ENCODE measurements around the gene SLC9B2.

SLC9B2 gene, protein sequence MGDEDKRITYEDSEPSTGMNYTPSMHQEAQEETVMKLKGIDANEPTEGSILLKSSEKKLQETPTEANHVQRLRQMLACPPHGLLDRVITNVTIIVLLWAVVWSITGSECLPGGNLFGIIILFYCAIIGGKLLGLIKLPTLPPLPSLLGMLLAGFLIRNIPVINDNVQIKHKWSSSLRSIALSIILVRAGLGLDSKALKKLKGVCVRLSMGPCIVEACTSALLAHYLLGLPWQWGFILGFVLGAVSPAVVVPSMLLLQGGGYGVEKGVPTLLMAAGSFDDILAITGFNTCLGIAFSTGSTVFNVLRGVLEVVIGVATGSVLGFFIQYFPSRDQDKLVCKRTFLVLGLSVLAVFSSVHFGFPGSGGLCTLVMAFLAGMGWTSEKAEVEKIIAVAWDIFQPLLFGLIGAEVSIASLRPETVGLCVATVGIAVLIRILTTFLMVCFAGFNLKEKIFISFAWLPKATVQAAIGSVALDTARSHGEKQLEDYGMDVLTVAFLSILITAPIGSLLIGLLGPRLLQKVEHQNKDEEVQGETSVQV

DNA sequence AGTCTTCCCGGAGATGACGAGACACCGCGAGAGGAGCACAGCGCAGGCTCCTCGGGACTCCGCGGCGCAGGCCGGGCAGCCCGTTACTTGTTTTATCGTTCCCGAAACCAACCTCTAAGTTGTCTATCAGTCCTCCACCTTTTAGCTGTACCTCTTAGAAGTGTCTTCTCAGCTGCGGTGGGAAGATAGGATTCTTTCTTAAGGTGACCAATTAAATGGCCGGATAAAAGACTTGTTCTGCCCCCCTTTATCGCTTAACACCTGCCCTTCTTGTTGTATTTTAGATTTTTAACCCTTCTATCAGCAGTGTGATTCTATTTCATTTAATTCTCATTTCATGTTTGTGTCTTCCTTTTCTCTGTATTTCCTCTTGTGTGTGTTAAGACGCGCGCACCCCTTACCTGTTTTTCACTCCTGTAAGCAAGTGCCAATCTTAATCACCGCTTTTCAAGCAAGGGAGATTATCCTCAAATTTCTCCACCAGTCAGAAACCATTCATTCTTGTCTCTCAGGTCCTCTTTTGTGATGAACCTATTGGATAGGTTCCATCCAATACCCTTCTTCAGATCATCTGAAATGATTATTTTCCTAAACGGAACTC is at the start of gene SLC9B2:
SLC9B2 (minus strand) TSS at position 15 of the 601 bp plus-strand sequence. CDS start 9,211 bp downstream, outside the sequence.
- DNase-seq (ENCODE audit: low read depth in 1 of 2, low spot score in 1 of 2), result no peak

DNA sequence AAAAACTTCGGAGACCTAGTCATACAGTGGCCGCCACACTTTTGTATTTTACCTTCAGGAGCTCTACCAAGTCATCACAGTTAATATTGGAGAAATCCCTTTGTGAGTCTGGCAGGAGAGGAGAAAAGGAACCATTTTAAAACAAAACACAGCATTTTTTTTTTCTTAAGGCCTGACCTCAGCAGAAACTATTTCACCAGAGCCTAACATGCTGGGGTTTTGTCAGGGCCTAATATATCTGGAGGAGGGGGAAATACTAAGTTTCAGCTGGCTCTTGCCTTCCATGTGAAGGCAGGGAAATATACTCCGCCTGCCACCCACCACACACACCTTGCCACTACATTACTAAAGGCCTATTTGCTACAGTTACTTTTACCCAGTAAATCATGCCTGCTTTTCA is 49.6 kb upstream of the SLC9B2 start:
- DNase-seq (ENCODE audit: low read depth in 1 of 2, low spot score in 1 of 2), result no peak

DNA sequence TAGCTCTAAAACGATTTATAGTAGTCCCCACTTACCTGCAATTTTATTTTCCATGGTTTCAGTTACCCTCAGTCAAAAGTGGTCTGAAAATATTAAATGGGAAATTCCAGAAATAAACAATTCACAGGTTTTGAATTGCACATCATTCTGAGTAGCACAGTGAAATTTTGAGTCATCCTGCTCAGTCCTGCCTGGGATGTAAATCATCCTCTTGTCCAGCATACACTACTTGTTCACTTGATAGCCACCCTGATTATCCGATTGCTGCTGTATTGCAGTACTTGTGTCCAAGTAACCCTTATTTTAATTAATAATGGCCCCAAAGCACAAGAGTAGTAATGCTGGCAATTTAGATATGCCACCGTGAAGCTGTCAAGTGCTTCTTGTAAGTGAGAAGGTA is 46.6 kb upstream of the SLC9B2 start:
- no peak for DNase-seq (ENCODE audit: low read depth in 1 of 2, low spot score in 1 of 2)

DNA sequence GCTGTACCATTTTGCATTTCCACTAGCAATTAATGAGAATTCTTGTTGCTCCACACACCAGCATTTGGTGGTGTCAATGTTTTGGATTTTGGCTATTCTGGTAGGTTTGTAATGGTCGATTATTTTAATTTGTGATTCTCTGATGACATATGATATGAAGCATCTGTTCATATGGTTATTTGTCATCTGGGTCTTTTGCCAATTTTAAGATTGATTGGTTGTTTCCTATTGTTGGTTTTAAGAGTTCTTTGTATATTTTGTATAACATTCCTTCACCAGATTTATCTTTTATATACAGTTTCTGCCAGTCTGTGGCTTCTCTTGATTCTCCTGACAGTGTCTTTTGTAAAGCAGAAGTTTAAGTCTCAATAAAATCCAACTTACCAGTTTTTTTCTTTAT is 41.6 kb upstream of the SLC9B2 start:
- DNase-seq (ENCODE audit: low read depth in 1 of 2, low spot score in 1 of 2), result no peak

DNA sequence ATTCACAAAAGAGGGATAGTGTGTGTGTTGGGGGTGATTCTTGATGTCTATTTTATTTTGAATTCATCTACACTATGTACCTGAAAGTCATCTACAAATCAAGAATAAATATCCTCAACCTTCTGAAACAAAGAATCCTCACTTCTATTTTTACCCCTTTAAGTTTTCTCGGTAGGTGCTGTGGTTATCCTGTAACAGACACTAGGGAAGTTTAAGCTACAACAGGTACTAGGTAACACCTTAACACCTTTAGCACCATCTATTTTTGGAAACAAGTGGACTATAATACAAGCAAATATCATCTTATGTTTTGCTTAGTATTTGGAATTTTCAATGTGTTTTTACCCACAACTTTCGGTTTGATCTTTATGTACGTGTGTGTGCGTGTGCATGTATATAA is 35.0 kb upstream of the SLC9B2 start:
- DNase-seq (ENCODE audit: low read depth in 1 of 2, low spot score in 1 of 2), result no peak

DNA sequence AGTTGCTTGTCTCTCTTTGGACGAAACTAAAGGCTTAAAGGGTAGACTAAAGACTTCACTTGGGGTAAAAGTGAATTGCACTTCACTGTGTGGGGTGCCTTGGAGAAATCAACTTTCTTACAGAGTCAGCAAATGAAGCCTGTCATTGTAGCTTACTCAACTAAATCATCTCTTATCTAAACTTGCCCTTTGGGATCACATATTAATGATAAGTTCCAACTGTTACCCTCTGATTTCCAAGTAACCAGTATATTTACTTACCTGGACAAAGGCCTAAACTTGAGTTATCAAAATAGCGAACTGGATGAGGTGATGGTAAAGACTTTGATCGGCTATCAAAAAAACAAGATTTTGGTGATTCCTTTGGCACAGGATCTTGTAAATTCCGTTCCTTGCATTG is 32.0 kb upstream of the SLC9B2 start:
- DNase-seq (ENCODE audit: low read depth in 1 of 2, low spot score in 1 of 2), result no peak

DNA sequence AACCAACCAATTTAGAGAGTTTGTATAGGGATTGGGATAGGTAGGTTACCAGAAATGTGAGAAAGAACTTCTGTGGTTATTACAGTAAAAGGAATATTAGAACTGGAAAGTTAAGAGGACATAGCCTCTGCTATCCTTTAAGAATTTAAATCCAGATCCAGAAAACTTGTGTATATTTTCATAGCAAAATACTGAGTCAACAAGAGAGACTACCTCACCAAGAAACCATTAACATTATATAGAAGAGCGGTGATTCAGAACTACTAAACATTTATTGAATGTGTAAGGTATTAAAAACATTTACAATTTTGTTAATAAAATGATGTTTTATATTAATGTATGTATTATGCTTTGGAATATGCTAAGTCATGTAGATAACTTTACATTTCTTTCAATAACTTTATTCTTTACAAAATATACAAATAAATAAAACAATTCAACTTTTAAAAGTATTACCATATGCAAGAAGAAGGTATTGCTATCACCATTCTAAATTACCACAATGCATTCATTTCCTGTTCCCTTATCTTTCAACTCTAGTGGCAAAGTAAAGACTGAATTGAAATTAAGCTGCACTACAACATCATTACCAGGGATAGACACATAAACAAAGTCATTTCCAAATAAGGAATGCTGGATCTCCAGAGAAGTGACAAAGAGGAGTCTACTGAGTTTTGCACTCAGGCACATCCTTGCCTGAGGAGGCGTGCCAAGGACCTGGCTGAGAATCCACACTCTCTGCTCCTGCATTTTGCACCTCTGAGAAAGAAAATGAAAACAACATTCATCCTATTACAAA is 29.2 kb upstream of the SLC9B2 start:
- DNase-seq (ENCODE audit: low read depth in 1 of 2, low spot score in 1 of 2), result no peak

DNA sequence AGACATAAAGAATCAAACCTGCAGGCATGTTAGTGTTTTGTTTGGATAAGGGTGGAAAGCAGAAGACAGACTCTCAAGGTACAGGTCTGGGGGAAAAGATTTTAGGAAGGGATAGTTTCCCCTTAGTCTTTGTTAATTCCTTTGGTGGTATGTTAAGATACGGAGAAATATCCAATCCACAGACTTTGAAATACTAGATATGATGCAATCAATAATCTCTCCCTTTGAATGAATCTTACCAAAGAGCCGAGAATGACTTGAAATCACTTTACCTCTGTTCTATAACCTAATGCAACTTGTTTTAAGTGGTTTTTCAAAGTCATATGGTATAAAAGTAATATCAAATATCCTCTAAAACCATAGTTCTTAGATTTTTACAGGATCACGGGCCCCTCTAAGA is 28.3 kb upstream of the SLC9B2 start:
- no peak for DNase-seq (ENCODE audit: low read depth in 1 of 2, low spot score in 1 of 2)

DNA sequence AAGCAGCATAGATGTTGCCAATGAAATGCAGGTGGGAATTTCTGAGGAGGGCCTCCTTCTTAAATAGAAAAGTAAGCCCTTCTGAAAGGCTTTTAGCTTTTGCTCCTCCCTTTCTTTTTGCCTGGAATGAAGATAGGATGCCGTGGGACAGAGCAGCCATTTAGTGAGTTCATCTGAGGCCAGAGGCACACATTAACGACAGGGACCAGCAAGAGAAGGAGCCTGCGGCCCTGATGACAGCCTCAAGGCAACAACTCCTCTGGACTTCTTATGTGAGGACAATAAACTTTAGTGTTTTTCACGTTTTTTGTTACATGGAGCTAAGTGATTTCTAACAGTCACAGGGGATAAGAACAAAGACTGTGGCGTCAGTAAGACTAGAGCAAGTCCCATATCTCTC is 24.1 kb upstream of the SLC9B2 start:
- no peak for DNase-seq (ENCODE audit: low read depth in 1 of 2, low spot score in 1 of 2)

DNA sequence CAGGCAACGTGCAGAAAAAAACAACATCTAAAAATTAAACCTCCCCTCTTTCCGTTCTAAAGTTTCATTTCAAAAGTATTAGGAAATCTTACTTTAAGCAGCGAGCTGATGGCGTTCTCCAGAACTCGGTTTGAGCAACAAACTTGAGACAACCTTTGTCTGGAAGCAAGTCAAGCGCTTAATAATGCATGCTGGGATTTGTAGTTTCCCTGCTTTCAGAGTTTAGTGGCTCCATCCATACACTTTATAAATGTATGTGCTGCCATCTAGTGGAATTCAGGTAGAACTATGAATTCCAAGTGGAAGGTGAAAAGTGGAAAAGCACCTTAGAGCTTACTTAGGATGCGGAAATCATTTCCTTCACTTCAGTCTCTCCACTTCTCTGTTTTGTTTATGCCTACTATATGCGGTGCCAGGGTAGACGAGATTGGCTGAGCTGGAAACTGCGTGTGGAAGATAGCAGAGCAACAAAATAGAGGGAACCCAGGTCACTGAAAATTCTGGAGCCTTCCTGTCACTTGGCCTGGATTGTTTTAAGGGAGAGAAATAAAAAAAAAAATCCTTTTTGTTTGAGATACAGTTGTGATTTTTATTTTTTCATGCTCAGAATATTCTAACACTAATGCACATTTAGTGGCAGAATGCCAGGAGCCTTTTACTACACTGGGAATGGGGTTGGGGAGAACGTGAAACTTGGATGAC is 23.3 kb upstream of the SLC9B2 start, which contains the start of gene BDH2:
BDH2 (minus strand) TSS at position 144 of the 702 bp plus-strand sequence. CDS start 3,580 bp downstream, outside the sequence.
- DNase-seq (ENCODE audit: low read depth in 1 of 2, low spot score in 1 of 2), result no peak

DNA sequence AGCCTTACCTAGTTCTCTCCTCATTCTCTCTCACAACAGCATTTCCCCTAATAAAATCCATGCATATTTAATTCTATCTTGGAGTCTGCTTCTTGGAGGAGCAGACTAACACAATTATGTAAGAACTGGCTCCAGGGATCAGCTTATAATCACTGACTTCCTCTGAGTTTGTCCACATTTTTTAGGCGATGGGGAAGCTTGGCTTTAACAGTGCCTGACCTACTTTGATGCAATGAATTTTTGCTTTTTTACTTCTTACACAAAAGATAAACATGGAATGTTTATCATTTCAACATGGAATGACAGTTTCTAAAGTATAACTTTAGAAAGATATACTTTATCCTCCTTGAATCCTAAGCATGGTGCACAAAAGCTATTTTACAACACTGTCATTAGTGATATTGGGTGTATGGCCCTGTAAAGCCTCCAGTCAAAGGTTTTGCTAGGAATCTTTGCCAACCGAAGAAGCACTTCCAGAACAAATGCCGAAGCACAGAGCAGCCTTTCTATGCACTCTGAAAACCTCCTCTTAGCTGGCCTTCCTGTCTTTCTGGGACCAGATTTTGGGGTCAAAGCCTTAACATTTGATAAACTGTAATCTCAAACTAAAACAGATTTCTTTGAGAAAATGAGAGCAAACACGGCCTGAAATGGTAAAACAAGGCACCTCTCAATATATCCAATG is 22.3 kb upstream of the SLC9B2 start:
- DNase-seq (ENCODE audit: low read depth in 1 of 2, low spot score in 1 of 2), result no peak

DNA sequence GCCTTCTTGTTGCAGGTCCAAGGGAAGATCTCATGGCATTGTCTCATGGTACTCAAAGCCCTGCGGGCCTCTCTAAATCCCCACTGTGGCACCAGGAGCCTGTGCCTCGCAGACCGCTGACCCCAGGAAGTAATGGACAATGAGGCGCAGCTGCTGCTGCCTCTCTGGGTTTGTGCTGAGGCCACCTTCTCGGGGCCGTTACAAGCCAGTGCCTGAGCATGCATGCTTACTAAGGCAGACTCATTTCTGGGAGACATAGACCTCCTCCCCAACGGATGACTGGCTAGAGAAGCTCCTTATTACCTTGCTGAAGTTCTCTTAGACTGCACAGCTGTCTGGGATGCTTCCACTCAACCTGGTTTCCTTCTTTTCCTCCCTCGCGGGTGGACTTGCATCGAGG is 21.8 kb upstream of the SLC9B2 start:
- DNase-seq (ENCODE audit: low read depth in 1 of 2, low spot score in 1 of 2), result no peak

DNA sequence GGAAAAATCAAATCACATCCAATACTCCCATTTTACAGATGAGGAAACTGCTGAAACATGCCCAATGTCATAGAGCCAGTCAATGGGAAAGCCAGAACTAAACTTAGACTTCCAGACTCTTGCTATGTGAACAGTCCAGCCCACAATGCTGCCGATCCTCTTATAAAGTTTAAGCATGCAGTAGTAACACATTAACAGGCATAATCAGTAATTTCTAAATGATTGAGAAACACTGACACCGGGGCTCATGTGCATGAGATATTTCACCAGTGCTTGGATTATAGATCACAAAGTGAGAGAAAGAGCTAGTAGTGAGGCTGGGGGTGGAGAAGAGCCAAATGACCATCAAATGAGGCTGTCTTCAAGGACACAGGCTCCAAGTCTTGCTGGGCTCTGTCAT is 20.6 kb upstream of the SLC9B2 start:
- DNase-seq (ENCODE audit: low read depth in 1 of 2, low spot score in 1 of 2), result no peak

DNA sequence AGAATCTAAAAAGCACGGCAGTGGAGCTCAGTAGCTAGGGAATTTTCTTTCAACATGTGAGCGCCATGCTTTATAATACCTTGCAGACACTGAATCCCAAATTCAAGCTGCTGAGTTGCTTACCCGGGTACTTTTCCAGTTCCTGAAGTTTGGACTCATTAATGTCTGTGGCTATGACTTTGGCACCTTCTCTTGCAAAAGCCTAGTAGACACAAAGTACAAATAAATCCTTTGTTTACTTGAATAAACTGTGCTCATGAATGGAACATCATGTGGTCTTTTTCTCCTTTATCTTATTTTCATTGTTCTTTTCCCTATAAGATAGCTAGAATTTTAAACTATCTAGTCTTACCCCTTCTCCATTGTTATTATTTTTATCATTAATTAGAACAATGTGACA is 18.5 kb upstream of the SLC9B2 start:
- DNase-seq (ENCODE audit: low read depth in 1 of 2, low spot score in 1 of 2), result no peak

DNA sequence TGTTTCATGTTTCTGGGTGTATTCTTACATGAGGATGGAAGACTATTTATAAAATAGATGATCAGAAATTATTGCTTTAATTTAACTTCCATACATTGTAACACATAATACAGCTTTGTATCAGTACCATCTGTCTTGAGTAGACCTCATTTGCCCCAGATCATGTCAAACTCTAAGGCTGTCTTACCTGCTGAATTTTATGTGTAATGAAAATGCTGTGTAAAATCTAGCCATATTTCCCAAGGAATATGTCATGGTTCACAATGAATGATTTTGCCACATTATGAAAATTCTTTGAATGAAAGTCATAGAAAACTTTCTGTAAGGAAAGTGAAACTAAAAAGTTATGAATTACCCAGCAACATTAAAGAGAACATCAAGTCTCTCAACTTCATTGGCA is 15.7 kb upstream of the SLC9B2 start:
- no peak for DNase-seq (ENCODE audit: low read depth in 1 of 2, low spot score in 1 of 2)

DNA sequence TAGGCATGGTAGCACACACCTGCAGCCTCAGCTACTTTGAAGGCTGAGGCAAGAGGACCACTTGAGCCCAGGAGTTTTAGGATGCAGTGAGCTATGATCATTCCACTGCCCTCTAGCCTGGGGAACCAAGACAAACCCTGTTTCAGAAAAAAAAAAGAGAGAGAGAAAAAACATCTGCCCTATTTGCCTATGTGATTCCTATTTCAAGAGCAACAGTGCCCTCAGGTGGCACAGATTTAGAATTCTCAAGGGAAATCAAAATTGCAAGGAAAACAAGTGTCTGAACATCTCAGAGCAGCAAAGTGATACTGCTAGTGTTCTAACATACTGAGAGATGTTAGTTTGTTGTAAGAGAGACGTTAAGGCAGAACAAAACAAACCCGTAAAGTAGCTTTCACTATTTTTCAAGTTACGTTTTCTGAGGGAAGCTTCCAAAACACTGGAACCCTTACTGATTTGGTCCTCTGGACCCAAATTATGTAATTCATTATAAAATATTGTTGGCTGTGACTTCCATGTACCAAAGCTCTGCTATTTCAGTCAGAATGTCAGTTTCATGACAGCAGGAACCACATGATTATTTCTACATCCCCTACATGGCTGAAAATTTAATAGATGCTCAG is 15.2 kb upstream of the SLC9B2 start:
- no peak for DNase-seq (ENCODE audit: low read depth in 1 of 2, low spot score in 1 of 2)

DNA sequence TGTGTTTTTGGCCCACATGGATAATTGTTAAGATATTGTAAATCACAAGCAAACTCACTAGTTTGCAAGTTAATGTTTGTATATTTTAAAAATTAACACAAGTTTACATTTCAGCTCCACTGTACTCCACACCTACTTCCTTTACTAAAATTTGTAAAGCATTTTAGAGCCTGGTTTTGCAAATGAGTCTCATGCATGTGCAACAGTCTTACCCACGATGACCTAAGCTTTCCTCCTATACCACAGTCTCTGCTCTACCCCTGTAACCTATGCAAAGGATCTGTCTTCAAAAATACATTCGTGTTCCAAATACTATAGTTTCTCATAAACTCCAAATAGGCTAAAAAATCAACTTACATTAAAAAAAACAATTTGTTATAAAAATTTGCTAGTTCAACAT is 12.9 kb upstream of the SLC9B2 start:
- no peak for DNase-seq (ENCODE audit: low read depth in 1 of 2, low spot score in 1 of 2)

DNA sequence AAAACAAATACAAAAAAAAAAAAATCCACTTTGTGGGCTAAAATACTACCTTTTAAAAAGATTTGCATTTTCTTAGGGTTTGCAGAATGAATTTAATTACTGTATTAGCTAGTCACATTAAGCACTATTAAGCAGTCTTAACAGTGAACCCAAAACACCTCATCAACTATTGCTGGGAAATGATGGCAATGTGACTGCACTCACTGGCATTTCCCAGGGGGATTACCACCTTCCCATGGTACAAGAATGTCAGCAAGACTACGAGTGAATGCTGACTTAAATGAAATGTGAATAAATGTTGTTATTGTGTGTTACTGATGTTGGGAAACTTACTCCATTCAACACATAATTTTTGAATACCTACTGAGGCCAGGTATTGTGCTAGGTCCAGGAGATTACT is 10.0 kb upstream of the SLC9B2 start:
- no peak for DNase-seq (ENCODE audit: low read depth in 1 of 2, low spot score in 1 of 2)

DNA sequence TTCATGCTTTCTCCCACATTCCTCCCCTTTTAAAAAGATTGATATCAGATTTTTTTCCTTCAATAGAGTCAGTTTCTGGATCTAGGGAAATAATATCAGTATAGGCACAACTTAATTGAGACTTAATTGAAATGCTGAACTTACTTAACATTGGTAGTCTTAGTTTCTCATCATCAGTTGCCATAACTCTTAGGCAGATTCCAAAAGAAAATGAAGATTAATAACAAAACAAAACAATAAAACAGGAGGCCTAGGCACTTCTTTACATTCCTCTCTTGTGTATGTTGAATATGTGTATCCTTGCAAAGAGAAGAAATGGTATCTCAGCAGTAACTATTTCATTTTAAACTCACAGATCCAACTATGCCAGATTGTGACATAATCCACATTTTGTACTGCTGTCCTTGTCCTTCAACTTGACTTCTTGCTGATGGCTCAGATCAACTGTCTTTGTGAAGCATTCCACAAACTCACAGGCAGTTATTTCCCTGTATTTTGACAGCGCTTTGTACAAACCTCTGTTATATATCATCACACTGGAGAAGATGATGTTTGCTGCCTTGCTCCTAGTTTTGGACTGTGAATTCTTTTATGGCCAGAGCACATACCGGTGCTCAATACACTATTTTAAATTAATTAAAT is 9.1 kb upstream of the SLC9B2 start:
- no peak for DNase-seq (ENCODE audit: low read depth in 1 of 2, low spot score in 1 of 2)

DNA sequence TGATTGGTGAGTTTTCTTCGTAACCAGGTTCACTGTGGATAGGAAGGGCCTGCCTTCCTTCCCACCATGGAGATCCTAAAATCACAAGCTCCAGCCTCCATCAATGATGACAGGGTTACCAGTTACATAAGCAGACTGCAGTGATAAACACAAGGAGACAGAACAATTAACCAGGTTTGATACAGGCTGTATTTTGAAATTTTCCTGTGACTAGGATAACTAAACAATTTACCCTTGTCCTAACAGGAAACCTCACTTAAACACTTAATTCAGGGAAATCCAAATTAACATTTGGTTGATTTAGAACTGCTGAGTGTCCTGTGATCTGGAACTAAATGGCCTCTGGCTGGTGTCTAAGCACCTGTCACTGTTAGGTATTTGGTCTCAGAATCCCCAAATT is 3.1 kb upstream of the SLC9B2 start:
- no peak for DNase-seq (ENCODE audit: low read depth in 1 of 2, low spot score in 1 of 2)
